ACHN (cell line): ENCODE data around the gene NDFIP2.

ENCODE experiments used
- DNase-seq: peaks from one replicate; pipeline ENCODE4 v3.0.0-alpha.2; 2015
- in situ Hi-C: cut with HindIII; loops from 2 replicates; pipeline ENCODE4 v1.10.0; 2017; ENCODE audit warnings: low sequenced_read_pairs, low pct_ligation_motif_present, low pct_unique_long_range_greater_than_20kb

The NDFIP2 gene

GRCh38 chr13:79522583-79522982 lies 41.6 kb downstream of the NDFIP2 start:
- DNase-seq: no peak
- in situ Hi-C loops: no loop called here

DNA sequence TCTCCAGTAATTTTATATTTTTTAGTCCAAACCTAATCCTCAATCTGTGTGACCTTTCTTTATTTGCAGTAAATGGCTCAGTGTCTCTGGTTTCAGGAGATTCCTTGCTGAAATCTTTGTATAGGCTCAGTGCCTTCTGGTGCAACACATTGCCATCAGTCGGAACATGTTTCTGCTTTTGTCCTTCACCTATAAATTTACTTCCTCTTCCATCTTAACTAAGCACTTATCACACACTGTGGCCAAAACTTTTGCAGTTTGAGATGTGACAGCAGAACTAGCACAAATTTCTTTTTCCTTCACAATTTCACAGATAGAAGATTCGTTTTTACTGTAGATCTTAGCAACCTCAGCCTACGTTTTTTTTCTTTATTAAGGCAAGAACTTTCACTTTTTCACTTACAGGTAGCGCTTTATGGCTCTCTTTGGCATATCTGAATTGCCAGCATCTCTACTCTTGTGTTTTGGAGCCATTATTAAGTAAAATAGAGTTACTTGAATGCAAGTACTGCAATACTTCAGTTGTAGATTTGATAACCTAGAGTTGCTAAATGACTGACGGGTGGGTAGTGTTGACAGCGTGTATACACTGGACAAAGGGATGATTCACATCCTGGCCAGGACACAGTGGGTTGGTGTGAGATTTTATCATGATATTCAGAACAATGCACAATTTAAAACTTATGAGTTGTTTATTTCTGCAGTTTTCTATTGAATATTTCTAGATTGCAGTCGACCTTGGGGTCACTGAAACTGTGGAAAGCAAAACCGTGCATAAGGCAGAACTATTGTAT lies 44.3 kb downstream of the NDFIP2 start:
- in situ Hi-C loops: loop anchor here (25.0 kb wide), 1 partner anchor 88 kb away; no protein-coding TSS in a partner anchor
- DNase-seq: no peak

GRCh38 chr13:79527698-79528097 lies 46.7 kb downstream of the NDFIP2 start:
- DNase-seq: no peak
- in situ Hi-C loops: loop anchor here (25.0 kb wide), 1 partner anchor 90 kb away; no protein-coding TSS in a partner anchor

- in situ Hi-C loops: loop anchor here (25.0 kb wide), 1 partner anchor 91 kb away; no protein-coding TSS in a partner anchor
- no peak for DNase-seq
These were observed 47.4 kb downstream of the NDFIP2 start for GRCh38 chr13:79528356-79528755.

- in situ Hi-C loops: loop anchor here (25.0 kb wide), 1 partner anchor 91 kb away; no protein-coding TSS in a partner anchor
- DNase-seq: no peak
These were observed 47.8 kb downstream of the NDFIP2 start for GRCh38 chr13:79528759-79529191.

GRCh38 chr13:79529817-79530216 lies 48.9 kb downstream of the NDFIP2 start:
- in situ Hi-C loops: loop anchor here (25.0 kb wide), 1 partner anchor 93 kb away; no protein-coding TSS in a partner anchor
- DNase-seq: no peak

DNA sequence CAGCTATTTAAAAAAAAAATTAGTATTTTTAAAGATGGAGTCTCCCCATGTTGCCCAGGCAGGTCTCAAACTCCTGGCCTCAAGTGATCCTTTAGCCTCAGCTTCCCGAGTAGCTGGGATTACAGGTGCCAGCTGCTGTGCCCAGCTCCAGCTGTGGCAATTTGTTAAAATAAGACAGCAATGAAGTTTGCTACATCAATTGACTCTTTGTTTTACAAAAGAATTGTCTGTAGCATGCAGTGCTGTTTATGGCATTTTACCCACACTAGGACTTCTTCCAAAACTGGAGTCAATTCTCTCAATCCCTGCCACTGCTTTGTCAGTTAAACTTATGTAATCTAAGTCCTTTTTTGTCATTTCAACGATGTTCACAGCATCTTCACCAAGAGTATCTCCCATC lies 49.3 kb downstream of the NDFIP2 start:
- no peak for DNase-seq
- in situ Hi-C loops: loop anchor here (25.0 kb wide), 1 partner anchor 93 kb away; no protein-coding TSS in a partner anchor

DNA sequence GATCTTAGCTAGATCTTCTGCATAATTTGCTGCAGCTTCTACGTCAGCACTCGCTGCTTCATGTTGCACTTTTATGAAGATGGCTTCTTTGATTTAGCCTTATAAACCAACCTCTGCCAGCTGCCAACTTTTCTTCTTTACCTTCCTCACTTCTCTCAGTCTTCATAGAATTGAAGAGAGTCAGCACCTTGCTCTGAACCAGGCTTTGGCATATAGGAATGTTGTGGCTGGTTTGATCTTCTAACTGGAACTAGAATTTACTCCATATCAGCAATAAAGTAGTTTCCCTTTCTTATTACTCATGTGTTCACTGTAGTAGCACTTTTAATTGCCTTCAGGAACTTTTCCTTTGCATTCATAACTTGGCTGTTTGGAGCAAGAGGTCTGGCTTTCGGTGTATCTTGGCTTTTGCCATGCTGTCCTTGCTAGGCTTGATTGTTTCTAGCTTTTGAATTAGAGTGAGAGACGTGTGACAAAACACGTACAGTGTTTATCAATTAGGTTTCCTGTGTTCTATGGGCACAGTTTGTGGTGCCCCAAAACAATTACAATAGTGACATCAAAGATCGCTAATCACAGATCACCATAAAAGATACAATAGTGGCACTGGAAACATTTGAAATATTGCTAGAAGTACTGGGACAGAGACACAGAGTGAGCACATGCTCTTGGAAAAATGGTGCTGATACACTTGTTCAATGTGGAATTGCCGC lies 50.7 kb downstream of the NDFIP2 start:
- in situ Hi-C loops: loop anchor here (25.0 kb wide), 1 partner anchor 94 kb away; no protein-coding TSS in a partner anchor
- DNase-seq: no peak

GRCh38 chr13:79532576-79532975 lies 51.6 kb downstream of the NDFIP2 start:
- in situ Hi-C loops: loop anchor here (25.0 kb wide), 1 partner anchor 95 kb away; no protein-coding TSS in a partner anchor
- DNase-seq: no peak

GRCh38 chr13:79533781-79534400 lies 52.9 kb downstream of the NDFIP2 start:
- in situ Hi-C loops: loop anchor here (25.0 kb wide), 1 partner anchor 97 kb away; no protein-coding TSS in a partner anchor
- DNase-seq: no peak

DNA sequence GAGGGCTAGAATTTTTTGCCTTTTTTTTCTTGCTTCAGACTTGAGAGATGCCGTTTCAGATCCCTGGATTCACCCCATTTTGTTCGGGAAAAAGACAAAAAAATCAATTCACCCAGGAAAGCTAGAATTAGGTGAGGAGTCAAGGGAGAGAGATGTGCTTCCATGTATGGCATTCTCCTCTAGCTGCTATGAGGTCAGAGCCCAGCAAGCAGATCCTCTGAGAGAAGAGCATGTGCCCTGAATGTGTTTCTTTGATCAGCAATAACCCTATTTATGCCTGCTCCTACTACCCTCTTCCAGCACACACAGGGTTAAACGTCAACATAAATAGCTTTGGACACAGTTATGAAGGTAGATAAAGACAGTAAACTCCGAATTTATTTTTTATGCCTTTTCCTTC lies 53.6 kb downstream of the NDFIP2 start:
- no peak for DNase-seq
- in situ Hi-C loops: loop anchor here (25.0 kb wide), 1 partner anchor 97 kb away; no protein-coding TSS in a partner anchor

DNA sequence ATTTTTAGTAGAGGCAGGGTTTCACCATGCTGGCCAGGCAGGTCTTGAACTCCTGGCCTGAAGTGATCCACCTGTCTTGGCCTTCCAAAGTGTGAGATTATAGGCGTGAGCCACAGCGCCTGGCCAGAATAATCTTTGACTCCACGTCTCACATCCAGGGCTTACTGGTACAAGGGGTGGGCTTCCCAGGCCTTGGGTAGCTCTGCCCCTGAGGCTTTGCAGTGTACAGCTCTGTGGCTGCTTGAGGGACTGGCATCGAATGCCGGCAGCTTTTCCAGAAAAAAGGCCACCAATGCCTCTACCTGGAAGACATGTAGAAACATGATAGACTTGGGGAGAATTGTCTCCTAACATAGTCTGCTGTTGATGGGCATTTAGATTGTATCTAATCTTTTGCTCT lies 57.8 kb downstream of the NDFIP2 start:
- no peak for DNase-seq
- in situ Hi-C loops: loop anchor here (25.0 kb wide), 1 partner anchor 101 kb away; no protein-coding TSS in a partner anchor

GRCh38 chr13:79540504-79540903 lies 59.5 kb downstream of the NDFIP2 start:
- in situ Hi-C loops: loop anchor here (25.0 kb wide), 1 partner anchor 103 kb away; no protein-coding TSS in a partner anchor
- no peak for DNase-seq

GRCh38 chr13:79541426-79542049 lies 60.6 kb downstream of the NDFIP2 start:
- in situ Hi-C loops: loop anchor here (25.0 kb wide), 1 partner anchor 104 kb away; no protein-coding TSS in a partner anchor

GRCh38 chr13:79543883-79544282 lies 62.9 kb downstream of the NDFIP2 start:
- in situ Hi-C loops: loop anchor here (25.0 kb wide), 1 partner anchor 107 kb away; no protein-coding TSS in a partner anchor
- no peak for DNase-seq

More at GRCh38 chr13:79541426-79542049, 60.6 kb downstream of the NDFIP2 start:
- DNase-seq: peak; percentile 69

GRCh38 chr13:79547211-79548195 lies 66.5 kb downstream of the NDFIP2 start:
- in situ Hi-C loops: loop anchor here (25.0 kb wide), 1 partner anchor 110 kb away; no protein-coding TSS in a partner anchor

GRCh38 chr13:79548902-79549301 lies 67.9 kb downstream of the NDFIP2 start:
- DNase-seq: peak; percentile 10
- in situ Hi-C loops: loop anchor here (25.0 kb wide), 1 partner anchor 112 kb away; no protein-coding TSS in a partner anchor

More at GRCh38 chr13:79547211-79548195, 66.5 kb downstream of the NDFIP2 start:
- no peak for DNase-seq
